IPS-18c (cell line): Measurements from ENCODE around the gene XXYLT1.

Experiments used
- H3K4me3 ChIP-seq: 2 replicates; pipeline ENCODE4 v1.7.0; 2013; ENCODE audit warnings: low read depth, mild to moderate bottlenecking, low read length, moderate library complexity; ENCODE audit not compliant: insufficient read depth
- H3K9me3 ChIP-seq: one replicate; pipeline ENCODE4 v1.6.1; 2013; ENCODE audit warnings: mild to moderate bottlenecking, low read length, moderate library complexity; ENCODE audit not compliant: control insufficient read depth, insufficient read depth

XXYLT1 gene

DNA sequence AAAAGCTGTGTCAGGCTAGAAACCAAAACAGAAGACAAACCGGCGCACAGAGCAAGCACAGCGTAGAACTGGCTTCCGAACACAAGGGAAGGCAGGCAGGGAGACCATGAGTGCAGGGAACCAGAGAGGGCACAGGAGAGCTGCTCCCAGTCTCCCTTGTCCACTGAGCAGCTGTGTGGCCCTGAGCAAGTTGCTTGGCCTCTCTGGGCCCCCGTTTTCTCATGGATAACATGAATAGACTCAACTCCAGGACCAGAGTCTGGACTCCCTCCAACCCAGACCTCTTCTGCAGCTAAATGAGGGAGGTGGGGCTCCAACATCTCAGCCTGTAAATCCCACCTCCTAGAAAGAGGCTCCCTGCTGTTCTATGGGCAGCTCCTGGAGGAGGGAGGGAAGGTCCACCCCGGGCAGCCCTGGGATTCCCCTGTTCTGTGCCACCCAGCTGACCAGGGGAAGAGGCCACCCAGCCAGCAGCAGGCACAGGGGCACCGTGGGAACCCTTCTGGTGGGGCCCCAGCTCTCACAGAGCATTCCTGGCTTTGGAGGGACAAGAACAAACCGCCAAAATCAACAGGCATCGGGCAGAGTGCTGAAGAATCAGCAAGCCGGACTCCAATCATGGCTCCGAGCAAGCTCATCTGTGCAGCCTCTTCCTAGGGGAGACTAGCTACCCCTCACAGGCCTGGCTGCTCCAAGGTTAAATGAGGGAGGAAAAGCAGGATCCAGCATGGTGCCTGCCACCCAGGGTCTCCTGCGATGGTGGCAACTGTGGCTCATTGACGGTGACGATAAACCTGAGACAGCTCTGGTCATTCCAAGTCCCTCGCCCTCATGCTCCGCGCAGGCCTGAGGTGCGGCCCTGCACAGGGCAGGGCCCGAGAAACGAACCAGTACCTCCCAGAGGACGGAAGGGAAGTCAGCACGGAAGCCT, 15.1 kb downstream of the XXYLT1 start:
- Histone ChIP-seq H3K9me3 (no peaks in the 10 kb centered on the region), H3K4me3 (no peak overlapping the region)

DNA sequence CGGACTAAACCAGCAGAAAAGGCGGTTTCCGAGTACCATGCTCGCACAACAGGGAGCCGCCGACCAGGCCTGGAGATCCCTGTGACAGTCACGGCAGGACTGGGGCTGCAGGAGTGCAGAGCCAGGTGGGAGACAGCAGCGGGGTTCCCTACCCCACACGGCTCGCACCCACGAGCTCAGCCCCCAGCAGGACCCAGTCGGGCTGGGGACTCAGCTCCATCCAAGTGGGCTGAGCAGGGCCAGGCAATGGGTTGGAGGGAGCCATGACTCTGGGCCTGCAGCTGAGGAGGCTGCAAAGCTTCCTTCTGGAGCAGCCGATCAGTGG, 15.8 kb downstream of the XXYLT1 start:
- H3K4me3 ChIP-seq: no peak overlapping the region
- H3K9me3 ChIP-seq: no peaks in the 10 kb centered on the region

DNA sequence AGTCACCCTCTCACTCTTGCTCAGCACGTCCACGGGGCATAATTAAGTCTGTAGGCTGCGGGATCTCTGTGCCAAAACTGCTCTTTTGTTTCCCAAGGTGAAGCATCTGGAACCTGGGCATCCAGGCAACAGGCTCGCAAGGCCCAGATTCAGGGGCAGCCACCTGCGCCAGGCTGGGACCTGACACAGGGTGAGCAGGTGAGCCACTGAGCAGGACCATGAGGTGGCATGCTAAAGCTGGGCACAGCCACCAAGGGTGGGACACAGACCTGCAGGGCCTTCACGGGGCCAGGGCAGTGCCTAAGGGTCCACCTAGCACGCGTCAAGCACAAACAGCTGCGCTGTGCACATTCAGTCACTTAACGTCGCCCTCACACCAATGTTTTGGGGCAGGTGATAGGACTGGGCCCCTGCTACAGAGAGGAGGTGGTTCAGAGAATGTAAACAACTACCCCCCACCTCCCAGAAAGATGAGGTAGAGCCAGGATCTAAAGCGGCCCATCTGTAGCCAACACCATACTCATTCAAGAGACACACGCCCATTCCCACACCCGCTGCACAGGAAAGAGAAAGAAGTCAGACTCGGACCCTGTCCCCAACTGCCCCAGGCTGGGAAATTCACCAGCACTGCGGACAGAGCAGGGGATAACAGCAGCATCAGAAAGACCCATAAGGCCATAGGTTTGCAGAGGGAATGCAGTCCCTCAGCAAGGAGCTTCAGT, 16.3 kb downstream of the XXYLT1 start:
- H3K4me3 ChIP-seq: no peak overlapping the region
- no peaks in the 10 kb centered on the region for H3K9me3 ChIP-seq

DNA sequence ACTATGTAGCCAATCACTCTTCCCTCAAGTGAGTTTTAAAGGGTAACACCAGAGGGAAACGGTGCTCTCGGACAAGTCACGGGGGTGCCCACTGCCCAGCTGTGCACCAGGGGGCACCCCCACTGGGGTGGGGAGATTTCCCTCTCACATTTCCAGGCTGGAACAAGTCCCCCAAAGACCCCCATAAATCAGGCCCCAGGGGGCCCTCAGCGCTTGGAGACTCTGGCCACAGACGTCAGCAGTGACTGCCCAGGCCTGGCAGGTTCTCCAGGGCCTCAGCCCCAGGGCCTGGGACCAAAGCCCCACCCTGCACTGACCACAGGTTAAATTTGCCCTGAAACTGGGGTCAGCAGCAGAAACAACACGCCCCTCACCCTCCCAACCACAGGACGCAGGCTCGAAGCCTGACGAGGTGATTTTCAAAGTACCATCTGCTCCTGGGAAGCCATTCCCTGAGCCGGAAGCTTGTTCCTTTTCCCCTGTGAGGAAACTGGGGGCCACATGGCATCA, 17.0 kb downstream of the XXYLT1 start:
- Histone ChIP-seq H3K9me3 (no peaks in the 10 kb centered on the region), H3K4me3 (no peak overlapping the region)

DNA sequence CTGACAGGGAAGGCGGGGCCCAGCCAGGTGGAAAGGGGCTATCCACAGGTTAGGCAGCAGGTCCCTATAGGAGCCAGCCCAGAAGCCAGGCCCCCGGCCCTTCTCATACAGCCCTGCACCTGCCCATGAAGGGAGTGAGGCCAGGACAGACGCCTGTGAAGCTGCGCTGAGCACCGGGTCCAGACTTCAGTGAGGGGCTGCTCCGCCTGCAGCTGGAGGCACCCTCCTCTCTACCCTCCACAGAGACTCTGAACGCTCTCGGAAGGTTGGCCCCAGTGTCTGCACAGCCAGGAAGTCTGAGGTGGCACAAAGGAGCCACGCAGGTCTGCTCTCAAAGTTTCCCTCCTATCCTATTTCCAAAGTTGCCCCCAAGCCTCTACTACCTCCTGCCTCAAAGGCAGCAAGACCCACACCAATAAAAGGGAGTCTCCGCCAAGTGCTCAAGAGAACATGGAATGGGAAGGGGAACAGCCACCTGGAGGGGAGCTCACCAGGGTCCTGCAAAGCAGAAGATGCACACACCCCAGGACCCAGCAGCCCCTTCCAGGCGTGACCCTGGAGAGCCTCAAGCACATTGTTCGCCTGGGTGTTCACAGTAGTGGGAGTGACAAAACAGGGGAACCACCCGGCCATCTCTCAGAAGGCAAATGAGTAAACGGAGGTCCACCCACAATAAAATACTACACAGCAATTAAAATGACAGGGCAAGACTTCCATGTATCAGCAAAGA, 19.5 kb downstream of the XXYLT1 start:
- Histone ChIP-seq H3K9me3 (no peaks in the 10 kb centered on the region), H3K4me3 (no peak overlapping the region)

DNA sequence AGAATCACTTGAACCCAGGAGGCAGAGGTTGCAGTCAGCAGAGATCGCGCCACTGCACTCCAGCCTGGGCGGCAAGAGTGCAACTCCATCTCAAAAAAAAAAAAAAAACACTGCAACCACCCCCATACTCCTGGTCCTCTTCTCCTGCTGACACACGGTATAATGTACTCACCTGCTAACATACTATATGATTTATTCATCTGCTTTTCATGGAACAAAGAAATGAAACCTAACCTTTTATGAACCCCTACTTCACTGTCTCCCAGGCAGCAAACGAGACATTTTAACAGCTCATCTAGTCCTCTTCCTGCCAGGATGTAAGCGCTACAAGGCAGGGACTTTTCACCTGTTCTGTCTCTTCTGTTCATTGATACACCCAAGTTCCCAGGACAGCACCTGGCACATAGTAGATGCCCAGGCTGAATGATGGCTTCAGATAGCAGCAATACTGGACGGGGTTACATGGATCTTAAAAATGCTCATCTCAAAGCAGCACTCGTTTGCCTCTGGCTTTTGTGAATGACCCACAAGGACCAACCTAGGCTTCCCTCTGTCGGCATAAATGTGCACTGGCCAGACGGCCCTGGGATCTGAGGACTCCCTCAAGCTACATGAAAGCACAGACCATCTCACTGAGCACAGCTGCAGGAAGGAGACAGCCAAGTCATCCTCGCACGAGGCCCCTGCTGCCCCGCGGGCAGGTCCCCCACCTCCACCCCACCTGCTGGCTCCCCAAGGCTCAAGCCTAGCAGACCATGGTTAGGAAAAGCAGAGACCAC, 20.3 kb downstream of the XXYLT1 start:
- Histone ChIP-seq H3K9me3 (no peaks in the 10 kb centered on the region), H3K4me3 (no peak overlapping the region)

DNA sequence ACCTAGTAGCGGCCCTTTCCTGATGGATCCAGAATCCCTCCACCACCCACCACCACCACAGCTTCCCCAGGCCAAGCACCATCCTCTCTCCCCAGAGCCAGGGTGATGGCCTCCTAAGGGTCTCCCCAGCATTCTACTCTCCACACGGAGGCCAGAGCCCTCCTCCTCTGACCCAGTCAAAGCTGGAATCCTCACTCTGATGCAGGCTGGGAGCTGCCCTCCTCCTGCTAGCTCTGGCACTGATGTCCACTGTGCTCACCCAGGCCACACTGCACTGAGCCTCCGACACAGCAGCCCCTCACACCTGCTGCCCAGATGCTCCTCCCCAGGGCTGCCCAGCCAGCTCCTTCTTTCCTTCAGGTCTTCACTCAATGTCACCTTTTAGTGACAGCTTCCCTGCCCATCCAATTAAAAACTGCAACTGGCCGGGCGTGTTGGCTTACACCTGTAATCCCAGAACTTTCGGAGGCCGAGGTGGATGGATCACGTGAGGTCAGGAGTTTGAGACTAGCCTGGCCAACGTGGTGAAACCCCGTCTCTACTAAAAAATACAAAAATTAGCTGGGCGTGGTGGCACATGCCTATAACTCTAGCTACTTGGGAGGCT, 21.0 kb downstream of the XXYLT1 start:
- Histone ChIP-seq H3K4me3 (no peak overlapping the region), H3K9me3 (no peaks in the 10 kb centered on the region)

DNA sequence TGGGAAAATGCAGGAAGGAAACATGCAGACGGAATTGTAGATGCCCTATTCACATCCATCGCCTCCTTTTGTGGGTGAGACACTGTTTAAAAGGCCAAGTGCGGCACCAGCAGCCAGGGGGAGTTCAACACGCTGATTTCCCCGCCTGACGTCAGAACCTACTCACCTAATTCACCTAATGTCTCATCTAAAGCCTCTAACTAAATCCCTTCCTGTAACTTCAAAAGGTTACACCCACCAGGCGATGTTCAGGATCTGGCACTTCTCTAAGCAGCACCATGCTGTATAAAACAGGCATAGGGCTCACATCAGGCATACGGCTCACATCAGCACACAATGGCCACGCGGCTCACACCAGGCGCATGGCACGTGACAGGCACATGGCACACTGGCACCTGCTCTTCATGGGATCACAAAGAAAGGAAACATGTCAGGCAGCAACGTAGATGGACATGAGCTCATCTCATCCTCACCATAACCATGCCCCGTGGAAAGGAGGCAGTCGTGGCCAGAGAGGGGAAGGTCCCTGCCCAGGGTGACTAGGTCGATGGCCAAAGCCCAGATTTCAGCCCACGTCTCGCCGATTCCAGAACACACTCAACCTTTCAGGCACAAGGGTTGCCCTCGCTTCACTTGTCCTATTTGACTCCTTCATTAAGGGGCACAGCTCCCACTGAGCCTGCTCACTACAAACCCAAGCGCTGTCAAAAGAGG, 21.7 kb downstream of the XXYLT1 start:
- H3K4me3 ChIP-seq: no peak overlapping the region
- no peaks in the 10 kb centered on the region for H3K9me3 ChIP-seq

DNA sequence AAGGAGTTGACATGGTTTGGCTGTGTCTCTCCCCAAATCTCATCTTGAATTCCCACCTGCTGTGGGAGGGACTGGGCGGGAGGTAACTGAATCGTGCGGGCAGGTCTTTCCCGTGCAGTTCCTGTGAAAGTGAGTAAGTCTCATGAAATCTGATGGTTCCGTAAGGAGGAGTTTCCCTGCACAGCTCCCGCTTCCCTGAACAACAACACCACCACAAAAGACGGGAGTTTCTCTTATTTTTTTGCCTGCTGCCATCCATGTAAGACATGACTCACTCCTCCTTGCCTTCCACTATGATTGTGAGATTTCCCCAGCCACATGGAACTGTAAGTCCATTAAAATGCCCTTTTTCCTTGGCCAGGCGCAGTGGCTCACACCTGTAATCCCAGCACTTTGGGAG, 22.7 kb downstream of the XXYLT1 start:
- Histone ChIP-seq H3K4me3 (no peak overlapping the region), H3K9me3 (no peaks in the 10 kb centered on the region)

DNA sequence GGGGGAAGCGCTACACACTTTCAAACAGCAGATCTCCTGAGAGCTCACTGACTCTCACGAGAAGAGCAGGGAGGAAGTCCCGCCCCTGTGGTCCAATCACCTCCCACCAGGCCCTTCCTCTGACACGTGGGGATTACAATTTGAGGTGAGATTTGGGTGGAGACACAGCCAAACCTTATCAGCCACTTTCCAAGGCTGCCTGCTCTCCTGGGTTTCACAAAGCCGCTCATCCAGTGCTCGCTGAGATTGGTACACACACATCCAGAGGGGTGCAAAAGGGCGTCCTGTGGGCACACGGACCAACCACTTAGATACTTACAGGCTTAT, 23.1 kb downstream of the XXYLT1 start:
- Histone ChIP-seq H3K4me3 (no peak overlapping the region), H3K9me3 (no peaks in the 10 kb centered on the region)

DNA sequence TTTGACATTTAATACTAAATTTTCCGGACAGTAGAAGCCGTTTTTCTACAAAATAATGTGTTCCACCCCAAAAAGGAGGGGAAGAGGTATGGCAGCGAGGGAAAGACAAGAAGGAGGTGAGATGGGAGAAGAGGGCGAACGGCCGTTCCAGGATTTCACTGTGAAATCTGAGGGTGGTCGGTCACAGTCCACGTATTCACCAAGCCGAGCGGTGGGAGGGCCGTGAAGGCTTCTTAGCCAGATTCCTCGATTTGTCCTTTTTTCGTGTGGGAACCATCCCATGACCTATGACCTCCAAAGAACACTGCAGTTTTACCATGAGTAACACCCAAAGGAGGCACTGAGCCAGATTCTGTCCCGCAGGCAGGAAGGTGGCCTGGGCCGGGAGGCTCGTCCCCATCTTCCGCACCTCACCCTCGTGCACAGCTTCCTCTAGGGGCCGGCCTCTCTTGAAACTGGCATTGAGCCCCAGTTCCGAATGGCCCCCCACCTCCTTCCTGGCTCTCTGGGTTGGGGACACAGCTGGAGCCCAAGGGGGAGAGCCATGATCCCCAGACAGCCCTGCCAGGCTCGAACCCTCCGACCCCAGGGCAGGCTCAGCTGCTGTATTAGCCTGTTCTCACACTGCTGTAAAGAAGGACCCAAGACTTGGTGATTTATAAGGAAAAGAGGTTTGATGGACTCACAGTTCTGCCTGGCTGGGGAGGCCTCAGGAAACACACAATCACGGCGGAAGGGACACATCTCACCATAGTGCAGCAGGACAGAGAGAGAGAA, 23.7 kb downstream of the XXYLT1 start:
- no peak overlapping the region for H3K4me3 ChIP-seq

DNA sequence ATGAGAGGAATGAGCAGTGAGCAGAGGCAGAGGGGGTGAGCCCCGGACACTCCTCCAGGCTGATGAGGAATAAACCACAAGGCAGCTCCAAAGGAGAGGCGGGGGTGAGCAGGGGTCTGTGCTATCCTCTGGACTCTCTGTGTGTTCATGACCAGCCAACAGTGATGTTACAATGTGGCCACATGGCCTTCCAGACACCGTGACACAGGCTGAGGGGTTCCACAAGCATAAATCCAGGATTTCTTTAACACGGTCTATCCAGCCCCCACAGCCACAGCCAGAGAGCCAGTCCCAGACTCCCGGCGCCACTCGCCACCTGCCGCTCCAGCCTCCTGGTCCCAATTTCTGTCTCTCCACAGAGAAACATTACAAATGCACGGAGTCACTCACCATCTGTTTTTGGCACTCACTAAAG, 24.4 kb downstream of the XXYLT1 start:
- Histone ChIP-seq H3K9me3 (no peaks in the 10 kb centered on the region), H3K4me3 (no peak overlapping the region)

More for the DNA sequence above, 23.7 kb downstream of the XXYLT1 start:
- no peaks in the 10 kb centered on the region for H3K9me3 ChIP-seq

DNA sequence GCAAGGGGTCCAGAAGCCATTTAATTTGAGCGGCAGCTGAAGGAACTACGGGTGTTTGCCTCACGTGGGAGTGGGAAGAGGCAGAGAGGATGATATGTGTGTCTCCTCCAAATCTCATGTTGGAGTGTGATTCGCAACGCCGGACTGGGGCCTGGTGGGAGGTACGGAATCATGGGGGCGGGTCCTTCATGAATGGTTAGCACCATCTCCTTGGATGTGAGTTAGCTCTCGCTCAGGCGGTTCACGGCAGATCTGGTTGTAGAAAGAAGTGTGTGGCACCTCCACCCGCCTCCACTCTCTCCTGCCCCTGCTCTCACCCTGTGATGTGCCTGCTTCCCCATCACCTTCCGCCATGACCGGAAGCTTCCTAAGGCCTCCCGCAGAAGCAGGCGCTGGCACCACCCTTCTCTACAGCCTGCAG, 25.4 kb downstream of the XXYLT1 start:
- Histone ChIP-seq H3K9me3 (no peaks in the 10 kb centered on the region), H3K4me3 (no peak overlapping the region)

DNA sequence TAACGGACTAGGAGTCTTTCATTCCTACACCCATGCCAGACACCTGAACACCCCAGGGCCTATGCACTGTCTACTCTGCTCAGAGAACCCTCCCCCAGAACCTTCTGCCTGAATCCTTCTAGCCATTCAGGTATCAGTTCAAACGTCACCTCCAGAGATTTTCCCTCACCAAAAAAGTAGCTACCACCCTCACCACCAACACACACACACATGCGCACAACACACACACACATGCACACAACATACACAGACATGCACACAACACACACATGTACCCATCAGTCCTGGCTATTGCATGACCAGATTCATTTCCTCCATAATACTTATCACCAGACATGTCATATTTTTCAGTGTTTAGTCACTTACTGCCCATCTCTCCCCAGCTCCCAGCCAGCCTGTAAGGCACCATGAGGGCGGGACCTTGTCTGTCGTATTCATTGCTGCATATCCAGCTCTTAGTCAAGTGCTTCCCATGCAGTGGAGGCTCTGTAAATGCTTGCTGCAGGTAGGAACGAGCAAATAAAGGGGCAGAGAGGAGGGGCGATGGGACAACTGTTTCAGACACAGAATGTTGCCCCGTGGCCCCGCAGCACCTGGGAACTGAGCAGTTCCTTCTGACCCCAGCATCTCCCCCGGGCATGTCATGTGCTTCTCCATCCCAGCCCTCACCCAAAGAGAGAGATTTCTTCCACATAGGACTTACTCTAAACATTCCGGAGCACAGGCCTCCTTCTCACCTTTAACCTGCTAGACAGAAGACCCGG, 29.2 kb downstream of the XXYLT1 start:
- Histone ChIP-seq H3K9me3 (no peaks in the 10 kb centered on the region), H3K4me3 (no peak overlapping the region)

DNA sequence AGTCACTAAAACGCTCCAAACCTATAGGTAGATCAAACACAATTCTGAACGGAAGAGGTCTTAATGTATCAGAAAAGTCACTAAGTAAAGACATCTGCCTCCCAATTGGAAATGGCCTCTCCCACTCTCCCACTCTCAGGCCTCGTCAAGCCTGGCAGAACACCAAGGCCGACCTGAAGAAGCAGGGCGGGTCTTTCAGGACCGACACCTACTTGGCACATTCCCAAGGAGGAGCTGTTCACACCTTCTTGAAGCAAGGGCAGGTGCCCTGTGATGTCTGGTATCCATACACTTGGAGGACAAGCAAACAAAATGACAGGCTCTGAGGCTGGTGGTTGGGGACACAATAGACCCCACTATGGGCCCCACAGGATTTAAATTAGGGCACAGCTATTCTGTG, 30.0 kb downstream of the XXYLT1 start:
- H3K4me3 ChIP-seq: no peak overlapping the region
- H3K9me3 ChIP-seq: peaks cover 3% of the 10 kb centered on the region
